NCI-H2107 treated with DMSO at 0.1 percent for 48 hours (cell line): ENCODE measurements around the gene ATG7.
"Not testable (repeated sequence)": the region's sequence is repeated elsewhere in the genome, so short reads cannot be mapped to it uniquely, and the experiment has no call there.

Experiments
- DNase-seq: peaks from one replicate; lab custom pipeline; 2025; ENCODE audit not compliant: unreplicated experiment; lab: John Stamatoyannopoulos, UW

ATG7 gene

GRCh38 chr3:11385891-11386290, 113.7 kb downstream of the ATG7 start:
- no peak for DNase-seq

GRCh38 chr3:11386465-11387113, 114.4 kb downstream of the ATG7 start:
- no peak for DNase-seq

- DNase-seq, result no peak
Observed at GRCh38 chr3:11389386-11390268, 117.4 kb downstream of the ATG7 start.

GRCh38 chr3:11390411-11391131, 118.4 kb downstream of the ATG7 start:
- DNase-seq, result no peak

- DNase-seq, result no peak
Observed at GRCh38 chr3:11391174-11391879, 119.1 kb downstream of the ATG7 start.

- DNase-seq, result no peak
Observed at GRCh38 chr3:11392014-11392859, 120.0 kb downstream of the ATG7 start.

GRCh38 chr3:11392860-11393114, 120.6 kb downstream of the ATG7 start:
- no peak for DNase-seq

GRCh38 chr3:11393401-11393800, 121.2 kb downstream of the ATG7 start:
- DNase-seq, result no peak

GRCh38 chr3:11394392-11394791, 122.2 kb downstream of the ATG7 start:
- no peak for DNase-seq

- DNase-seq, result no peak
Observed at GRCh38 chr3:11400213-11400612, 128.0 kb downstream of the ATG7 start.

GRCh38 chr3:11401434-11401833, 129.2 kb downstream of the ATG7 start:
- no peak for DNase-seq

GRCh38 chr3:11405323-11405722, 133.1 kb downstream of the ATG7 start:
- DNase-seq, result no peak

- DNase-seq, result no peak
Observed at GRCh38 chr3:11407644-11408043, 135.4 kb downstream of the ATG7 start.

- not testable (repeated sequence) for DNase-seq
Observed at GRCh38 chr3:11408324-11408859, 136.2 kb downstream of the ATG7 start.

- DNase-seq, result no peak
Observed at GRCh38 chr3:11410564-11410963, 138.4 kb downstream of the ATG7 start.

- DNase-seq, result no peak
Observed at GRCh38 chr3:11411956-11412355, 139.8 kb downstream of the ATG7 start.

GRCh38 chr3:11413071-11413470, 140.9 kb downstream of the ATG7 start:
- DNase-seq, result no peak

- no peak for DNase-seq
Observed at GRCh38 chr3:11415099-11415498, 142.9 kb downstream of the ATG7 start.

GRCh38 chr3:11420066-11420465, 147.9 kb downstream of the ATG7 start:
- DNase-seq, result no peak

- no peak for DNase-seq
Observed at GRCh38 chr3:11422291-11422690, 150.1 kb downstream of the ATG7 start.
